ENCODE measurements around the gene FOXP1.

- TF ChIP-seq EZH2 (IDR thresholded peaks at IDR 0.05; ENCODE audit: insufficient read depth, poor library complexity, severe bottlenecking) (no peak), EZH2phosphoT487 (IDR thresholded peaks at IDR 0.05; ENCODE audit: insufficient read depth, low read depth) (no peak)
Measured at GRCh38 chr3:71542521-71543370, 40.8 kb downstream of the FOXP1 start.
